OCI-LY1 (cell line): ENCODE measurements around the gene DUS3L.

ENCODE experiments used
- CTCF ChIP-seq: fragments of 200-600 bp; sonication (generic), shearing (Covaris generic); IDR thresholded peaks from 2 replicates; pipeline ENCODE4 v1.5.1; 2017; ENCODE audit warnings: mild to moderate bottlenecking, antibody characterized with exemption, low read length, moderate library complexity, mixed read lengths
- EZH2 ChIP-seq: fragments of 200-600 bp; sonication (generic), shearing (Covaris generic); IDR thresholded peaks from 2 replicates; pipeline ENCODE4 v1.8.0; 2017; ENCODE audit warnings: borderline replicate concordance, mixed run types, mild to moderate bottlenecking, antibody characterized with exemption, low read length, moderate library complexity, mixed read lengths

- TF ChIP-seq CTCF (no peak), EZH2 (no peak)
Observed at GRCh38 chr19:5795382-5795919, 4.5 kb upstream of the DUS3L start.
